Loucy (cell line): ENCODE results near the gene TPGS1.

Experiments used
- H2AFZ ChIP-seq: fragments of 200-600 bp; sonication (generic); 2 replicates; pipeline ENCODE4 v1.6.0; 2016; ENCODE audit warnings: antibody characterized with exemption, mild to moderate bottlenecking, low read length, moderate library complexity
- H3F3A ChIP-seq: fragments of 200-600 bp; 2 replicates; pipeline ENCODE4 v1.6.0; 2016; ENCODE audit warnings: antibody characterized with exemption, low read depth, mild to moderate bottlenecking
- H3K27me3 ChIP-seq: fragments of 200-600 bp; sonication (generic); 2 replicates; pipeline ENCODE4 v1.6.1; 2014; ENCODE audit warnings: low read length, mild to moderate bottlenecking; ENCODE audit not compliant: insufficient read depth, poor library complexity, severe bottlenecking
- H3K36me3 ChIP-seq: fragments of 200-600 bp; sonication (generic); 2 replicates; pipeline ENCODE4 v1.6.1; 2016; ENCODE audit warnings: low read length; ENCODE audit not compliant: insufficient read depth
- H3K4me1 ChIP-seq: fragments of 200-600 bp; sonication (generic); 2 replicates; pipeline ENCODE4 v1.5.1; 2014; ENCODE audit warnings: low read length, mild to moderate bottlenecking; ENCODE audit not compliant: insufficient read depth, poor library complexity, severe bottlenecking
- H3K4me2 ChIP-seq: fragments of 200-600 bp; sonication (generic); 2 replicates; pipeline ENCODE4 v1.6.0; 2014; ENCODE audit warnings: antibody characterized with exemption, low read length, low read depth, mild to moderate bottlenecking; ENCODE audit not compliant: poor library complexity, severe bottlenecking
- H3K4me3 ChIP-seq: fragments of 200-600 bp; sonication (generic); 2 replicates; pipeline ENCODE4 v1.5.1; 2014; ENCODE audit warnings: low read length, mild to moderate bottlenecking, mixed read lengths; ENCODE audit not compliant: poor library complexity, severe bottlenecking
- H3K79me2 ChIP-seq: fragments of 200-600 bp; sonication (generic); 2 replicates; pipeline ENCODE4 v1.6.1; 2014; ENCODE audit warnings: low read length; ENCODE audit not compliant: insufficient read depth
- H3K9ac ChIP-seq: fragments of 200-600 bp; sonication (generic); 2 replicates; pipeline ENCODE4 v1.6.0; 2014; ENCODE audit warnings: mild to moderate bottlenecking, low read depth, low read length, moderate library complexity; ENCODE audit not compliant: poor library complexity, severe bottlenecking
- H3K9me2 ChIP-seq: fragments of 200-600 bp; sonication (generic); replicated peaks from 2 replicates; pipeline ENCODE4 v1.6.1; 2016; ENCODE audit warnings: low read depth, low read length, mixed read lengths
- H3K9me3 ChIP-seq: fragments of 200-600 bp; sonication (generic); 2 replicates; pipeline ENCODE4 v1.6.1; 2014; ENCODE audit warnings: mild to moderate bottlenecking, antibody characterized with exemption, low read length, low read depth; ENCODE audit not compliant: insufficient read depth
- H4K20me1 ChIP-seq: fragments of 200-600 bp; sonication (generic); 2 replicates; pipeline ENCODE4 v1.6.0; 2014; ENCODE audit warnings: antibody characterized with exemption, low read length, mild to moderate bottlenecking; ENCODE audit not compliant: insufficient read depth, poor library complexity, severe bottlenecking
- EZH2phosphoT487 ChIP-seq: fragments of 200-600 bp; IDR thresholded peaks from 2 replicates; pipeline ENCODE4 v1.6.1; 2018; ENCODE audit warnings: antibody characterized with exemption, mild to moderate bottlenecking, moderate library complexity, borderline replicate concordance
- TF ChIP-seq, protein P1 (sequence below): fragments of 200-600 bp; sonication (generic); conservative IDR thresholded peaks from 2 replicates; pipeline ENCODE4 v1.5.1; 2014; ENCODE audit warnings: mild to moderate bottlenecking, antibody characterized with exemption, low read length

Gene TPGS1

GRCh38 chr19:556611-557382 is 49.5 kb downstream of the TPGS1 start:
- Histone ChIP-seq H2AFZ (no peak overlapping the region), H3K9ac (no peak overlapping the region), H4K20me1 (no peaks in the 10 kb centered on the region), H3K9me2 (no peaks in the 10 kb centered on the region), H3K4me1 (no peaks in the 10 kb centered on the region), H3F3A (no peaks in the 10 kb centered on the region), H3K79me2 (no peaks in the 10 kb centered on the region), H3K9me3 (no peaks in the 10 kb centered on the region), H3K4me3 (no peak overlapping the region), H3K27me3 (no peaks in the 10 kb centered on the region), H3K4me2 (no peak overlapping the region), H3K36me3 (no peaks in the 10 kb centered on the region)
- TF ChIP-seq, protein P1, sequence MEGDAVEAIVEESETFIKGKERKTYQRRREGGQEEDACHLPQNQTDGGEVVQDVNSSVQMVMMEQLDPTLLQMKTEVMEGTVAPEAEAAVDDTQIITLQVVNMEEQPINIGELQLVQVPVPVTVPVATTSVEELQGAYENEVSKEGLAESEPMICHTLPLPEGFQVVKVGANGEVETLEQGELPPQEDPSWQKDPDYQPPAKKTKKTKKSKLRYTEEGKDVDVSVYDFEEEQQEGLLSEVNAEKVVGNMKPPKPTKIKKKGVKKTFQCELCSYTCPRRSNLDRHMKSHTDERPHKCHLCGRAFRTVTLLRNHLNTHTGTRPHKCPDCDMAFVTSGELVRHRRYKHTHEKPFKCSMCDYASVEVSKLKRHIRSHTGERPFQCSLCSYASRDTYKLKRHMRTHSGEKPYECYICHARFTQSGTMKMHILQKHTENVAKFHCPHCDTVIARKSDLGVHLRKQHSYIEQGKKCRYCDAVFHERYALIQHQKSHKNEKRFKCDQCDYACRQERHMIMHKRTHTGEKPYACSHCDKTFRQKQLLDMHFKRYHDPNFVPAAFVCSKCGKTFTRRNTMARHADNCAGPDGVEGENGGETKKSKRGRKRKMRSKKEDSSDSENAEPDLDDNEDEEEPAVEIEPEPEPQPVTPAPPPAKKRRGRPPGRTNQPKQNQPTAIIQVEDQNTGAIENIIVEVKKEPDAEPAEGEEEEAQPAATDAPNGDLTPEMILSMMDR: no peak
- TF ChIP-seq EZH2phosphoT487: no peak

DNA sequence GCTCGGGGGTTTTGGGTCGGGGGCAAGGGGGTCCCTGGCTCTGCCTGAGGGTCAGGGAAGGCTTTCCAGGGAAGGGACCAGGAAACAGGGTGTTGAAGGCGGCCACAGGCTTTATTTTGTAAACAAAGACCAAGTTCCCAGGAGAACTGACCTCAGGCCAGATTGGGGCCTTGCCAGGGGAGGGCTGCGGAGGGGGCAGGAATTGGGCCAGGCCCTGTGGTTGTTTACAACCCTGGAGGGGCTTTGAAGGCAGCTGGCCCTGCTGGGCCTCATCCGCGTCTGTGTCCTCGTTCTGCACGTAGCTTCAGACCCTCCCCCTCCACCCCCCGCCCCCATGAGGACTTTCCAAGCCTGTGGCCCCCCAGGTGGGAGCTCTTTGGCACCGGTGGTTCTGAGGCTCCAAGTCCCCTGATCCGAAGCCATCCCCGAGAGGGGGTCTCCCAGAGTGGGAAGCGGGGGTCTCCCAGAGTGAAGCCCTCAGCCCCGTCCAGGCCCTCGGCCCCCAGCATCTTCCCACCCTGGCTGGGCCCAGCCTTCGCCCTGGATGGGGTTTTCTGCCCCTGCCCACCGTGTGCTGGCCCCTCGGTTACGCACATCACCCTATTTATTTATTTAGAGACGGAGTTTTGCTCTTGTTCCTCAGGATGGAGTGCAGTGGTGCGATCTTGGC is 51.6 kb downstream of the TPGS1 start:
- Histone ChIP-seq H4K20me1 (no peaks in the 10 kb centered on the region), H3K9me2 (no peaks in the 10 kb centered on the region), H3K4me1 (no peaks in the 10 kb centered on the region), H3K4me3 (no peak overlapping the region), H3K36me3 (no peaks in the 10 kb centered on the region), H2AFZ (no peak overlapping the region), H3K4me2 (no peak overlapping the region), H3F3A (no peaks in the 10 kb centered on the region), H3K79me2 (no peaks in the 10 kb centered on the region), H3K27me3 (no peaks in the 10 kb centered on the region), H3K9ac (no peak overlapping the region), H3K9me3 (no peaks in the 10 kb centered on the region)
- TF ChIP-seq, protein P1: no peak
- no peak for TF ChIP-seq EZH2phosphoT487

DNA sequence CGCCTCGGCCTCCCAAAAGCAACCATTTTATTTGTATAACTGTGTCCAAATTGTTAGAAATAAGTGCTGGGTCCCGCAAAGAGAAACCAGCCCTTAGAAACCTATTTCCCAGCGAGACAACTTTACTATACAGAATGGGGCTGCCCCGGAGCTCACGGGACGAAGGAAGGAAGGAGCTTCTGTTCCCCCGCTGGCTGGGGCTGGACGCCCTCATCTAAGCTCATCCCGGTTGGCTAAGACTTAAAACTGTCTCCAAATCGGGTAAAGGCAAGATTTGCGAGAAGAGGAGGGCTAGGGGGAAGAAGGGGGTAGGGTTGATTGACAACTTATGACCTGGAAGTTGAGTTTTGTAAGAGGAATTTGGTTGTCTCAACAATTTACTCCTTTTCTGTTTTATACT is 52.8 kb downstream of the TPGS1 start:
- H3F3A ChIP-seq: no peaks in the 10 kb centered on the region
- no peaks in the 10 kb centered on the region for H3K4me1 ChIP-seq
- no peaks in the 10 kb centered on the region for H3K27me3 ChIP-seq
- no peak overlapping the region for H3K9ac ChIP-seq
- H3K79me2 ChIP-seq: no peaks in the 10 kb centered on the region
- H2AFZ ChIP-seq: no peak overlapping the region
- TF ChIP-seq EZH2phosphoT487: no peak
- TF ChIP-seq, protein P1: no peak
- H3K9me3 ChIP-seq: no peaks in the 10 kb centered on the region
- no peaks in the 10 kb centered on the region for H4K20me1 ChIP-seq
- no peaks in the 10 kb centered on the region for H3K9me2 ChIP-seq
- H3K36me3 ChIP-seq: no peaks in the 10 kb centered on the region
- no peak overlapping the region for H3K4me3 ChIP-seq
- no peak overlapping the region for H3K4me2 ChIP-seq
